UCSD-AML1 (cell line): ENCODE data around the gene PLA2G4D.
"Not testable (repeated sequence)": the region's sequence is repeated elsewhere in the genome, so short reads cannot be mapped to it uniquely, and the experiment has no call there.

ENCODE experiments used
- DNase-seq: peaks from one replicate; lab custom pipeline; 2025; ENCODE audit not compliant: unreplicated experiment; lab: John Stamatoyannopoulos, UW

PLA2G4D gene

DNA sequence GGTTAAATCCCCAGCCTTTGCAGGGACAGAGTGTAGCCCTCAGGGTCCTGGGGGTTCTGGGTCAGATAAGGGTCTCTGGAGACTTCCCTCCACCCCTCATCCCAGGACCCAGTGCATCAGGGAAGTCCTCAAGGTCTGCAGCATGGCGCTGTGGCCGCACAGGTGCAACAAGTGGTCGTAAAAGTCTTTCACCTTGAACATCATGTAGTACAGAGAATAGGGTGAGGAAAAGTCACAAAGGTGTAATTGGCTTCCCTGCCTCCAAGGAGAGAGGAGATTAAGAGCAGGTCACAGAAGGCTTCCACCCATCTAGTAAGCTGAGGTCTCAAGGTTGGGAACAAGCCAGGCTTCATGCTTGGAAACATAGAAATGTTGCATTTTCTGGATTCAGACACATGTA, 29.2 kb upstream of the PLA2G4D start:
- DNase-seq = no peak

DNA sequence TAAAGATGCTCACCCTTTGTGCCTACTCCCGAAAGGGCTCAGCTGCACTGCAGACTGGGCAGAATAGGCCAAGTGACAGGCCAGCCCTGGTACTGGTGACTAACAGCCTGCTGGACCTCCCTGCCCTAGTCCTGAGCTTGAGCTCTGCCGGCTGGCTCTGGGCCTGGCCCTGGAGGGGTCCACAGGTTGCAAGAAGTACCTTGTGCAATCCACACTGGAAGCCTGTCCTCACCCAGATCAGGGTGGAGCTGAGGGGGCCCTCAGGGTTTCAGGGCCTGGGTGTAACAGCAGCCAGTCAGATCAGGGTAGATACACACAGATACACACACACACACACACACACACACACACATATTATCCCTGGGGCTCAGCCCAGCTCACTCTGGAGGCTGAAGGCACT, 27.3 kb upstream of the PLA2G4D start:
- DNase-seq = no peak

DNA sequence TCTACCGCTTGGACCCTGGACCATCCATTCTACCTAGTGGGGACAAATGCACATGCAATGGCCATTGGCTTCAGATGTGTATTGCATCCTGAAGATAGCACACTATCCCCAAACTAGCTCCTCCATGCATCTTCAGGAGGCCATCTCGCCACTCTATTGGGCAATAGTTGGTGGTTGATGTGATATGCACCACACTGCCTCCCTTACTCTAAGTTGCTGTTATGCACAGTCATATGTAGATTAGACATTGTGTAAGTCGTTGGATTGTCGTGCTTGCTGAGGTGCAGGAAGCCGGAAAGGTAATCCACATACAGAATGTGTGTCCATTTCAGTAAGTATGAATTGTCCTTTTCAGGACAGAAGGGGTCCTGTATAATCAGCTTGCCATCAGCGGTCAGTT, 26.7 kb upstream of the PLA2G4D start:
- no peak for DNase-seq

DNA sequence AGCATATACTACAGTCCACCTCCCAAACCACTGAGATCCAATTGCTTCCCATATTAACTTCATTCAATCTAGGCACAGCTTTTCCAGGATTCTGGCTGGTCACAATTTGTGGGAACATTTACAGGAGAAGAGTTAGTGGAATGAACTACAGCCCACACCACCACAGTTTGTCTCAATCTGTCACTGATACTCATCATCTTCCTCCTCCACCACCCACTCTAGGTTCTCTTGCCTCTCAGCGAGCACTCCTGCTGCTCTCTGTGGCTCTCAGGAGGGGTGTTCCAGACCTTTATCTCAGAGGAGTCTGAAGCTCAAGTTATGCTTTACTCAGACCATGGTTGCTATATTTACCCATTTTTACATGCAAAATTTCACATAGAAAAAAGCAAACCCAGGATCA, 25.9 kb upstream of the PLA2G4D start:
- no peak for DNase-seq

DNA sequence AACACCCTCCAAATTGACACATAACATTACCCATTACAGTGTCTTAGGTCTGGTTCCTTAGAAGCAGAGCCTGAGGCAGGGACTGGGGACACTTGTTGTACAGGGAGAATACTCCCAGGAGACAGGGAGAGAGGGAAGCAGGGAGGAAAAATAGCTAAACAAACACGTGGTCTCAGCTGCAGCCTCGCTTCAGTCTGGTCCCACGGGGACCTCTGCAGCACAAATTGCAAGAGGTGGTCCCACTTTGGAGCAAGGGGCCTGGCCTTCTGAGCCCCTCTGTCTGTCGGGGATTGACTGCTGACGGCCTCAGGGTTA, 25.0 kb upstream of the PLA2G4D start:
- DNase-seq = no peak

DNA sequence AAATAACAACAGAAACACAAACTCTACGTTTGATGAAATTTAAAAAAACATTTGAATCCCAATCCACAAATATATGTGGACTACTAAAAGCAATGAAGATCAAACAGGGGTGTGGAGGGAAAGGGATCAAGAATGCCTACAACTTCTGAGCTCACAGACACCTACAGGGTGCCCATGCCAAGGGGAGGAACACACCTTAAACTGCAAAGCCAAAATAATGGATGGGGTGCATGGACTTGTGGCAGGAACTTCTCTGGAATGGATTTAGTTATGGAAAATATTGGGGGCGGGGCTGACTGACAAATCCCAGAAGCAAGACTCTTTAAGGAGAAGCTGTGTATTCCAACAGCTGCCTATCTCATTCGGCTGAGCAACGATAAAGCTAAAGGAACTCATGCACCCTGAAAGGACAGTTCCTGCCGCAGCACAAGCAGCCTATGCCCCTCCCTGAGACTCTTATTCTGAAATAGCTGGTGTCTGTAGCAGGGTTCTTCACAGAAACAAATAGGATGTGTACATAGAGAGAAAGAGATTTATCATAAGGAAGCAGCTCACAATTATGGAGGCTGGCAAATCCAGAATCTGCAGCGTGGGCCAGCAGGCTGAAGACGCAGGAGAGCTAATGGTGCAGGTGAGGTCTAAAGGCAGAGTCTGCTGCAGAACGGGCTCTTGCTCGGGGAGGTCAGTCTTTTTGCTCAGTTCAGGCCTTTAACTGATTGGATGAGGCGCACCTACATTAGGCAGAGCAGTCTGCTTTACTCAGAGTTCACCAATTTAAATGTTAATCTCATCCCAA, 24.5 kb upstream of the PLA2G4D start:
- DNase-seq = no peak

DNA sequence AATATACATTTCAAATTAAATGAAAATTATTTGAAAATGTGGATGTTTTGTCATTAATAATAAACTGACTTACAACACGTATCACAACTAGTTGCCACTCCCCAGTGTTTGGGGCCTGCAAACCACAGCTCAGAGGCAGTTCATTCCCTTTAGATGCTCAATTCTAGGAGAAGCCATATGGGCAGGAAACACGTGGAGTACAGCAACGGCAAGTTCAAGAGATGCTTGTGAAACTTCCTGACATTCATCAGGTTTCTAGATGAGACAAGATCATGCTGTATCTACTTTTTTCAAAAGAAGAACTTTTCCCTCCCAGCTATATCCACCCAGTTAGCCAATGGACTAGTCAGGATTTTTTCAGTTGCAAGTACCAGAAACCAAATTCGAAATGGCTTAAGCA, 17.6 kb upstream of the PLA2G4D start:
- no peak for DNase-seq

DNA sequence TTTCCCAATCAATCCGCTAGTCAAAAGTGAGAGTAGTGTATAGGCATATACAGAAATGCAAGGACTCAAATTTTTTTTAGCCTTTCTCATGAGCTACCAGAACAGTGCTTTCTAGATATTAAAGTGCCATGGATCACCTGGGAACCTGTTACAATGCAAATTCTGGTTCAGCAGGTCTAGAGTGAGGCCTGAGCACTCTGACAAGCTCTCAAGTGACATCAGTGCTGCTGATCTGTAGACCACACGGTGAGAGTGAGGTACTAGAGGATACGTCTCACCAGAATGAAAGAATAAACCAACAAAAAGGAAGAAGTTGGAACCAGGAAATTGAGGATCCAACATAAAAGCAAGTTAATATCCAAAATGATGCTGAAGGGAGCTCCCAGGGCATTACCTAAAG, 16.0 kb upstream of the PLA2G4D start:
- no peak for DNase-seq

DNA sequence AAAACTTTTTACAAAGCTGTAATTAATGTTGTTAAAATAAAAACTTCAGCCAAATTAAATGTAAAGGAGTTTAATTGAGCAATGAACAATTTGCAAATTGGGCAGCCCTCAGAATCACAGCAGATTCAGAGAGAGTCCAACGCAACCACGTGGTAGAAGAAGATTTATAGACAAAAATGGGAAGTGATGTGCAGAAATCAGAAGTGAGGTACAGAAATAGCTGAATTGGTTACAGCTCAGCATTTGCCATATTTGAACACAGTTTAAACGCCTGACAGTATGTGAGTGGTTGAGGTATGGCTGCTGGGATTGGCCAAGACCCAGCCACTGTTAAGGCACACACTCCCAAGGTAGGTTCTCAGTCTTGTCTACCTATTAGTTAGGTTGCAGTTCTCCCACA, 14.4 kb upstream of the PLA2G4D start:
- no peak for DNase-seq

DNA sequence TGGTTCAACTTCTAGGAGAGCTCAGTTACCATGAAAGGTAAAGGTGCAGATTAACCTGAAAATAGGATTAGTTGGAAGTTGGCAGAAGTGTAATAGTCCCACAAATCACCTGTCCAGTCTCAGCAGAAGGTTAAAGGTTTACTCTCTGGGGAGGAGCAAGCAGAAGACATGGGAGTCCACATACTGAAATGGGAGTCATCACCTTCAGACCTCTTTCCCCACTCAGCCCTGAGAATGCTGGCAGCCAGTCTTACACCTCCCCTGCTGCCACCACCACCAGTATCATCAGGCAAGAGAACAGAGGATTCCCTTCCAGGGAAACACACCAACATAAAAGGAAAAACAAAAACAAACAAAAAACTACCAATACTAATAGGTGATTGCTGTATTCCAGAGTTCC, 13.8 kb upstream of the PLA2G4D start:
- DNase-seq = no peak

DNA sequence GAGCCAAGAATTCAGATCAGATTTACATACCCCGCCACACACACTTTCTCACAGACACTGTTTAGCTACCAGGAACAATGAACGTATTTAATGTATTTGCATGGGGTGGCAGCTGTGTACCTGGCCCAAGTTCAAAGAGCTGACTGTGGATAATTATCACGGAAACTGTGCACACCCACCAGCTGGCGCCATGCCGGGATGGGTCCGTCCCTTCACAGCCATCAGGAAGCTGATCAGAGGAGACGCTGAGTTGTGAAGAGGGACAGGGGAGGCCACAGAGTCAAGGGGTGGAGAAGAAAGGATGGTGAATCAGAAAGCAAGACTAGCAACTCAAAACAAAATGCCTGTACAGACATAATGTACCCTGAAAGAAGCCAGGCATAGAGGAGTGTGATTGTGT, 13.1 kb upstream of the PLA2G4D start:
- DNase-seq = no peak

DNA sequence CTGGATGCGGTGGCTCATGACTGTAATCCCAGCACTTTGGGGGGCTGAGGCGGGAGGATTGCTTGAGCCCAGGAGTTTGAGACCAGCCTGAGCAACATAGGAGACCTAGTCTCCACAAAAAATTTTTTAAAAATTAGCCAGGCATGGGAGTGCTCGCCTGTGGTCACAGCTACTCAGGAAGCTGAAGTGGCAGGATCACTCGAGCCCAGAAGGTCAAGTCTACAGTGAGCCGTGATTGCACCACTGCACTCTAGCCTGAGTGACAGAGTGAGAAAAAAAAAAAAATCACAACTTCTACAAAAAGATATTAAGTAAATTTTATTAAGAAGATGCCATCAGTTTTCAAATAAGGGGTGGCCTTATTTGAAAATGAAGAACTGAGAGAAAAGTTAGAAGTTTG, 11.9 kb upstream of the PLA2G4D start:
- no peak for DNase-seq

DNA sequence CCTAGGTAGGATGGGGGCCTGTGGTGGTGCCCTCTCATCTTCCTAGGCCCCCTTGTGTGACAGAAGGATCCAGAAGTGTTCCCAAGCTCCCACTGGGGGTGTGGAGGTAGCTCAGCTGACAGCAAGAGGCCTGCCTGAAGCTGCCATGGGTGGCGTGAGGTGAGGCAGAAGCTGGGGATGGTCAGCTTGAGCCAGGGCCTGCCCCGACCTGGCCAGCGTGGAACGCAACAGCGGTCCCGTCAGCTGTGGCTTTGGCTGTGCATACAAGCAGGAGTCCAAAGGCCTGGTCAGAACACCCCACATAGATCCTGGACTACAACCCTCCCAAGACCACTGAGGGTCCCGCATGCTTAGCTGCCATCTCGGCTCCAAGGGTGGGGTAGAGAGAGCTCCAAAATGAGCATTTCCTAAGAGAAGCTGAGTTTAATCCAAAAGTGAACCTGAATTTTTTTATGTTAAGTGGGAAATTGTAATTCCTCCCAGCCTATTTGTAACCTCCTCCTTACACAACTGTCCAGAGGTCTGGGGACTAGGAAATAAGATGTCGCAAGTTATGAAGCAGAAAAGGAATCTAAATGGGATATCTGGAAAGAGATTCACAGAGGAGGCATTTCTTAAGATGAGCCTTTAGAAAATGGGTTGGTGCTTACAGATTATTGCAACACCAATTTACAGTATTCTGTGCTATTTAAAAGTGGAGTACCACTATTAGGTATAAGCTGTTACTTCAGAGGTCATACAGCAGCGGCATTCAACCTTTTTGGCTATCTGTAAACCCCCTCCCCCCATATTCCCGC, 9.9 kb upstream of the PLA2G4D start:
- DNase-seq = no peak

DNA sequence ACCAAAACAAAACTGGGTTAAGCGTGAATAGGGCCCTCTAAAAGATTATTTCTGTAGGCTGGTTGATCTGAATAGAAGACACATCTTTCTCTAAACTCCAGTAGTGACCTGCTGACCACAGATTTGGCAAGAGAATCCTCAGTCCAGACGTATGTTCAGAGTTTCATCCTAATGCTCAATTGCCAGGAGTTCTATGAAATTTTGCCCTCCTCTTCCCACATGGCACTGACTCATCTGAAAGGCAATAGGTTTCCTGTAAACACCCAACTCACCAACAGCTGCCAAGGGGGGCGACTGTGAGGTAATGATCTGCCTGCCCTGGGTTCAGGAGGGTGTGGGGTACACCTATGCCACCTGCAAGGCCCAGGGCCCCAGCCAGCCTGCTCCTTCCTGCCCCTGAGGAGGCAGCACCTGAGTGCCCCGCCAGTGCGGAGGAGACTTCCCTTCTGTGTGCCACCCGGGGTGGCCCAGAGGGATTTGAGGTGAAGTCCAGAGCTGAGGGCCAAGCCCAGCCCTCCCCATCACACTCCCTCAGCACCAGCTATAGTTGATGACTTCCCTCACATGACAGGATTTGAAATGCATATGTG, 8.4 kb upstream of the PLA2G4D start:
- DNase-seq = no peak

DNA sequence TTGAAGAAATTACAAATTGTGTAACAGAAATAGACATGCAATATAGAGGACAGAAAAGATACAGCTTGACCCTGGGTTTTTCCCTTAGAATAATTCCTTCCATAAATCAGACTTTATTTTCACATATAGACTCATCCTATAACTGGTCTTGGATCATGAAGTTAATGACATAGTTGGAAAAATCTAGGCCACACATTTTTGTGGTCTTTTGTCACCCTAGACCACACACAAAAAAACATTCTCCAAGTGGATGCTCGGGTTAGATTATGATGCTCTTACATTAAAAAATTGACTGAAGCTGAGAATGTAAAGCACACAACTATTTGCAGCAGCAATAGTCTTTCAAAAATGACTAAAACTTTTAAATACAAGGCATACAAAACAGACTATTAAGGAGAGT, 7.5 kb upstream of the PLA2G4D start:
- no peak for DNase-seq

DNA sequence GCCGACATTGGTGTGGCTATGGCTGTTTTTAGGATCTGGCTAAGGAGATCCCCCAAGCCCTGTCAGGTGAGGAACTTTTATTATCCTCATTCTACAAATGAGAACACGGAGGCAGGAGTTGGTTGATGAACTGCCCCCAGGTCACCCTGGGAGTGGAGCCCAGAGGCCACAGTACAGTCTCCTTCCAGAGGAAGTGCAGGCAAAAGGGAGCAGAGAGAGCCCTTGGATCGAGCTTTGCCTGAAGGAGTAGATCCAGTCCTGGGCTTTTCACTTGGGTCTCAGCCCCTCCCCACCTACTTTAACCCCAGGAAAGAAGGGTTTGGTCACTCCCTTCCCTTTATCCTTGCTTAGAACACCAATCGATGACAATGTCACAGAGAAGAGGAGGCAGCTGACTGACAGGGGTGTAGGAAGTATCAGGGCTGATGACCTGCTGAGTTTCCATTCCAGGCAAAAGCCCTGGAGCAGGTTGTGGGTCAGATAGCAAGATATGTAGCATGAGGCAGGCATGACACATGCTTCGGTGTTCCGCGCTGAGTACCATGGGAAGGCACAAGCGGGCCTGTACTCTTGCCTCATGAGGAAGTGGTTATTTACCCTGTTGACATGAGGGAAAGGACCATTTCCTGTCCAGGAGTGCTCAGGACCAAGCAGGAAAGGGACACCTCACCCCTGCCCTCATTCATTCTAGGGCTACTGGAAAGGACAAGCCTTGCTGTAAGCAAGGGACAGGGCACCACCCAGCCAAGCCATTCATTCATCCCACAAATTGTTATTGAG, 5.8 kb upstream of the PLA2G4D start:
- peak; percentile 49 for DNase-seq

DNA sequence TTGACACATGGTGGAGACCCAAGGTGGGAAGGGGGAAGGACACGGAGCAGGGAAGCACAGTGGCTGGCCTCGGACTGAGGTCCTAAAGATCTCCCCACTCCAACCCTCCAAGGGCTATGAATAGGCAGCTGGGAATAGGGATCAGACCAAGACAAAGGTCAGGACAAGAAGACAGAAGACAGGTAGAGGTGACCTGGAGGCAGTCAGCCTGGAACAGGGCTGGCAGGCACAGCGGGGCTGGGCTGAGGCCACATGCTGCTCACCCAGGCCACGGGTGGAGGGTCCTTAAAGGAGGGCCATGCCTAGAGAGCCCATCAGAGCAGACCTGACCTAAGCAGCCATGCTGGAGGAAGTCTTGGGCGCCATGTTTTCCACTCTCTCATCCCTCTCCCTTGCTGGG, 2.7 kb upstream of the PLA2G4D start:
- DNase-seq = no peak

DNA sequence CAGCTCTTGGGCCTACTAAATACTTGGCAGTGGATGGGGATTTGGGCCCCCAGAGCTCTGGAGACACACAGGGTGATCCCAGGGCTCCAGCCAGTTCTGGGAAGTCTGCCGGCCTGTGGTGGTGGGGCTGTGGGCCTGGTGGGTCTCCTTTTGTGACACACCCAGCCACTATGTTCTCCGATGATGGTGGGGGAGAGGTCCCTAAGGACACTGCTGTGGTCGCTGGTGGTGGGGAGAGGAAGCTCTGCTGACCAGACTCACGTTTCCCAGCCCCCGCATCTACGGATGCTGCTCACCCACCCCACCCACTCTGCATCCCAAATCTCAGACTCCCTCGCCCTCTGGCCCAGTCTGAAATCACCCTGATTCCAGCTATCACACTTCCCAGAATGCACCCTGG, 396 bp downstream of the PLA2G4D start:
- DNase-seq = no peak

DNA sequence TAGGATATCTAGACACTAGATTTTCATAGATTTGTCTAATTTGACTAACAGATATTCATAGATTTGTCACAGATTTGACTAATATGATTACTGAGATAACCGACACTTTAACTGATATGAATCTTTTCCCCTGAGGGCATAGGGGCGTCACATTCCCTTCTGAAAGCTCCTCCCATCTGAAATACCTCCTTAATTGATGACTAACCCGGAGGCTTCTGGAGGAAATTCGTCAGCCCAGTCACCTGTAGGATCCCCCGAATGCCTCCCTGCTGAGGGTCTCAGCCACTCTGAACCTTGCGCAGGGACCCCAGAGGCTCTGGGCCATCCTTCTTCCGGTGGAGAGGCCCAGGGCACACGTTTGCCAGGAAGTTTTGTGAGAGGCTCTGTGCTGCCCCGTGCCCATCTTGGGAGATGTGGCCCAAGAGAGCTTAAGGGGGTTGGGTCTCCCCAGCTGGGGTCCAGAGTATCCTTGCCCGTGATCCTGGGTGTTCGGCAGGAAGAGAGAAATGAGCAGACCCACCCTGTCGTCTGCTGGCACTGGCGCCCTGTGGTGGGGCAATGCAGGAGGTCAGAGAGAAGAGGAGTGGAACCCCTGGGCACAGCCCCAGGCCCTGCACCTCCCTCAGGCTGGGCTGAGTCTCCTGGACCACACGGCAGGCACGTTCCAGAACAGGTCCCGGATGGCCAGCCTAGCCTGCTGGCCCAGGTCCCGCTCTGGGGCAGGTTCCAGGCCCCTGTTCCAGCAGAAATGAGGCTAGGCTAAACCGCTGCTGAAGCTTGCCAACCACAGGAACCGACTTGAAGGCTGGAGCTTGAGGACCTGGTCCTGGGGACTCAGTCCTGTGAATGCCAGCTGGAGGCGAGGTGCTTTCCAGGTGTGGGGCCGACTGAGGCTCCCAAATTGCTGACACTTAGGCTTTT, 1.7 kb downstream of the PLA2G4D start:
- DNase-seq = no peak

DNA sequence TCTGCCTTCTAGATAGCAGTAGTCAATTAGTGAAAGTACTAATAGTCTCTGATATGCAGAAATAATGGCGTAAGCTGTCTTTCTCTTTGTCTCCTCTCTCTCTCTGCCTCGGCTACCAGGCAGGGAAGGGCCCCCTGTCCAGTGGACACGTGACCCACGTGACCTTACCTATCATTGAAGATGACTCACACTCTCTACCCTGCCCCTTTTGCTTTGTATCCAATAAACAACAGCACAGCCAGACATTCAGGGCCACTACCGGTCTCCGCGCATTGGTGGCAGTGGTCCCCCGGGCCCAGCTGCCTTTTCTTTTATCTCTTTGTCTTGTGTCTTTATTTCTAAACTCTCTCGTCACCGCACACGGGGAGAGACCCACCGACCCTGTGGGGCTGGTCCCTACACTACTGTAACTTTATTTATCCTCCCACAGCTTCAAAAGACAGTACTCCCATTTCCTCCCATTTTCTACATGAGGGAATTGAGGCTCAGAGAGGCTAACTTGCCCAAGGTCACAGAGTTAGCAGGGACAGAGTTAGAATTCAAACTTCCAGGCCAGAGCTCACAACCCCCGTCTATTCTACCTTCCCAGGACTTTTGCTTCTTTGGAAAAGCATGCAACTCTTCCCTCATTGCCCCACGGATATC, 2.5 kb downstream of the PLA2G4D start:
- not testable (repeated sequence) for DNase-seq
